ENCODE results near the gene SLC12A2.
A peak's percentile ranks its signal among the peaks of the same experiment; 100 is the strongest.

Gene SLC12A2

DNA sequence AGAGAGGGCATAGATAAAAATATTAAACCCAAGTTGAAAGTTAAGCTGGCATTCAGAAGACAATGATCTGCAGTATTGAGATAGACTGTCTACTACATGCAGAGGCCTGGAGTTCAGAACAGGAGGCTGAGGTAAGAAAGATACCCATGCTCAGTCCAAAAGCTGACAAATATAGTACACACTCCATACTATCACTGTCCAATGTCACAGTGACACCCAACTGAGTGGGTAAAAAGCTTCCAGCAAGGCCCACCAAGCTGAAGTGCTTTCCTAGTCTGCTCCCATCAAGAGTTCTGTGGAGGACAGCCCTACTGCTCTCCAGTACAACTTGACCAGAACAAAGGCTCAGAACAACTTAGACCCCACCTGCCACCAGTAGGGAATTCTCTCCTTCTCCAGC is 124.9 kb downstream of the SLC12A2 start:
- TF ChIP-seq, protein P1, sequence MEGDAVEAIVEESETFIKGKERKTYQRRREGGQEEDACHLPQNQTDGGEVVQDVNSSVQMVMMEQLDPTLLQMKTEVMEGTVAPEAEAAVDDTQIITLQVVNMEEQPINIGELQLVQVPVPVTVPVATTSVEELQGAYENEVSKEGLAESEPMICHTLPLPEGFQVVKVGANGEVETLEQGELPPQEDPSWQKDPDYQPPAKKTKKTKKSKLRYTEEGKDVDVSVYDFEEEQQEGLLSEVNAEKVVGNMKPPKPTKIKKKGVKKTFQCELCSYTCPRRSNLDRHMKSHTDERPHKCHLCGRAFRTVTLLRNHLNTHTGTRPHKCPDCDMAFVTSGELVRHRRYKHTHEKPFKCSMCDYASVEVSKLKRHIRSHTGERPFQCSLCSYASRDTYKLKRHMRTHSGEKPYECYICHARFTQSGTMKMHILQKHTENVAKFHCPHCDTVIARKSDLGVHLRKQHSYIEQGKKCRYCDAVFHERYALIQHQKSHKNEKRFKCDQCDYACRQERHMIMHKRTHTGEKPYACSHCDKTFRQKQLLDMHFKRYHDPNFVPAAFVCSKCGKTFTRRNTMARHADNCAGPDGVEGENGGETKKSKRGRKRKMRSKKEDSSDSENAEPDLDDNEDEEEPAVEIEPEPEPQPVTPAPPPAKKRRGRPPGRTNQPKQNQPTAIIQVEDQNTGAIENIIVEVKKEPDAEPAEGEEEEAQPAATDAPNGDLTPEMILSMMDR (conservative IDR thresholded peaks at IDR 0.05) = no peak

DNA sequence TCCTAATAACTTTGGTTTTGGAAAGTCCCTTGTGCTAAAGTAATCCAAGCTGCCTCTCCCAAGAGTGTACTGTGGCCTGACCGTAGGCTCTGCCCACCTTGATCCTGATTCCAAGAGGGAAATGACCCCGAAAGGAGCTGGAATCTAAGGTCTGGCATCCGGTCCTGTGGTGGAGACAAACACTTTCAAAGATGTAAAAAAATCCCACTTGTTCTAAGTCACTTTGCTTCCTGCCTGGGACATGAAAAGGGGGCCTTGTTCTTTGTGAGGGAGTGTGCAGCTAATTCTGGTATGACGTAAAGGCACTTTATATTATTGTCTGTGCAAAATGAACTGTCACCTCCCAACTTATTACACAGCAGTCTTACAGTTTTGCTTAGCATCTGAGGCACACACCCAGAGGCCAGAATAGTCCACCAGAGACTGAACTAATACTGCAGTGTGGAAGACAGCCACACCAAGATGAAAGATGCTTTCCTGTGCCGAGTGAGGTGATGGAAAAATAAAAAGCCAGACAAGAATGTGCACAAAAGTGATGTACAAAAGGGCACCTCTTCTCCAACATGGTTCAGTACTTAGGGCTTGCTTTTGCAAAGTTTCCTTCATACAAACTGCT is 128.7 kb downstream of the SLC12A2 start:
- no peak overlapping the region for H3K27ac ChIP-seq
- TF ChIP-seq, protein P1 (conservative IDR thresholded peaks at IDR 0.05) = no peak

More for the DNA sequence above, 124.9 kb downstream of the SLC12A2 start:
- no peak overlapping the region for H3K27ac ChIP-seq

DNA sequence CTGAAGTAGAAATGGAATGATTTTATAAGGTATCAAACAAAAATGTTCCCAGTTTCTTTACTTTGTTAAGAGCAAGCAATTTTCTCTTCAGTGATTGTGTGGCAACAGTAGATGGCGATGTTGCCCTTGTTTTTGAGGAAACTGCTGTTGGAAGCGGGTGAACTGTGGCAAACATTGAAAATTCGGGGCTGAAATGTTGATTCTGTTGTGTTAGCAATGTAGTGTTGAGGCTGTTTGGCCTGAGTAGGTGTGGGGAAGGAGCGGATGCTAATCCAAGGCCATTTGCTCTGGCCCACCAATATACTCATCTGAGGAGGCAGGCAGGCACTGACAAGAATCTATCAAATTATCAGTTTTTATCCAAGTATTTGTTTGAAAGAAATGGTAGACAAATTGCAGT is 129.8 kb downstream of the SLC12A2 start:
- TF ChIP-seq, protein P1 (conservative IDR thresholded peaks at IDR 0.05) = peak; percentile 72
- H3K27ac ChIP-seq = no peak overlapping the region

DNA sequence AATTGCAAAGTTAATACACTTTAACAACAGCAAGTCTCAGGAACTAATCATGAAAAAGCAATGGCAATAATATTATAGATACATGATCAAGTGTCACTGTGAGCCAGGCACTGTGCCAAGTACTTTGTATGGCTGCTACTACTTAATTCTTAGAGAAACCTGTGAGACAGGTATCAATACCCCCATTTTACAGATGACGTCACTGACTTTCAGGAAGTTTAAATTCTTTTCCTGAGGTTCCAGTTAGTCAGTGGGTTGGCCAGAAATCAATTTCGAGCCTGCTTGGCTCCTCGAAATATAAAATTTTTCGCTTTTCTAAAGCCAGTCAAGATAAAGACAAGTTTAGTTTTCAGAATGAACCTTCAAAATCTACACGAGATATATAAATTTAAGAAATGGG is 130.3 kb downstream of the SLC12A2 start:
- TF ChIP-seq, protein P1 (conservative IDR thresholded peaks at IDR 0.05) = no peak
- no peak overlapping the region for H3K27ac ChIP-seq

DNA sequence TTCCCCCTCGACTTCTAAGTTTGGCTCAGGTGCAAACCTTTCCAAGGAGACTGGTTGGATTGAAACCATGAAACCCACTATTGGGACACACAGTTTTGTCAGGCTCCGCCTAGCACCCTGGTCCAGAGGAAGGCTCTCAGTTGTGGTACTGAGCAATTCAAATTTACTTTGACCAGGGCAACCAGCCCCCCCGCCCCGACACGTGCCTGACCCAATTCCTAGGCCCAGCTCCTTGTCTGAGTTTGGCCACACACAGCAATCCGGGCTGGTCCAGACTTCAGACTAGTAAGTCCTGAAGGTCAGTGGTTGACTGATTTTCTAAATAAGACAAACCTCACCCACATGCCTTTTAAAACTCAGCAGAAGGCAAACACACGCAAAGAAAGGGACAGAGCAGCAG is 132.7 kb downstream of the SLC12A2 start:
- no peak overlapping the region for H3K27ac ChIP-seq
- TF ChIP-seq, protein P1 (conservative IDR thresholded peaks at IDR 0.05) = no peak

DNA sequence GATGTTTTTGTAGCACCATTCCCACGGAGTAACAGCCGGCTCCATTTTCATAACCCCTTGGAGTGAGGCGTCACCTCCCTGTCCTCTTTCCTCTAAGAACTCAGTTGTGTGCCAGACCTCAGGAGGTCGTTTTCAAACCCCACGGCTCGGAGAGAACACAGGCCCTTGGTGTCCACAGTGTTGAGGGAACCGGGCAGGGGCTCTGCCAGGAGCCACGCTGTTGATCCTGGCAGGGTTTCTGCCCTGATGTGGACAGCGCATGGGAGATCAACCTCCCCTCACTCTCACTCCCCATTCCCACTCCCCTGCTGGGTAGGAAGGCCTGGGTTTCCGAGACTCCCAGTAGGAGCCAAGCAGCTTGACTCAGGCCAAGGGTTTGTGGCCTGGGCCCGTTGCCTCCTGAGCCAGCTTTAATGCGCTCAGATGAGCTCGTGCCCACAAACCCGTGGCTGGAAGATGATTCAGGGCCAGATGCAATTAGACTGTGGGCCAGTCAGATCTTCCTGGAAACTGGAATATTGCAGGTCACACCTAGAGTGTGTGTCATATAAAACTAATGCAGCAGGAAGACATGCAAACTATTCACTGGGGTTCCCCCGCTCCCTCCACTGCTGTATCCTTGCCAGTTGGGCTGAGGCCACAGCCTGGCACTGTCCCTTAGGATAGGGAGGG is 133.4 kb downstream of the SLC12A2 start:
- no peak overlapping the region for H3K27ac ChIP-seq
- TF ChIP-seq, protein P1 (conservative IDR thresholded peaks at IDR 0.05) = no peak

DNA sequence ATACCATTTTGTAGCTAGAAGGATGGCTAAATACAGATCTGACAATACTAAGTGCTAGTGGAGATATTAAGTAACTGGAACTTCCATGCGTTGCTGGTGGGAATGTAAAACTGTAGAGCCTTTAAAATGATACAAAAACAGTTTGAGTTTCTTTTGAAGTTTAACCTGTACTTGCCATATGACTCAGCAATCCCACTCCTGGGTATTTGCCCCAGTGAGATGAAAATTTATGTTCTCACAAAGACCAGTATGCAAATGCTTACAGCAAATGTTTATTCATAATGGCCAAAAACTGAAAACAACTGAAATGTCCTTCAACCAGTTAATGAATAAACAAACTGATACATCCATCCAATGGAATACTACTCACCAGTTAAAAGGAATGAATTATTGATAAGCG is 137.3 kb downstream of the SLC12A2 start:
- H3K27ac ChIP-seq = no peak overlapping the region
- TF ChIP-seq, protein P1 (conservative IDR thresholded peaks at IDR 0.05) = no peak
